ENCODE measurements around the gene HRH1. TPM values are rescaled to one million over a fixed set of nuclear protein-coding genes. Genes with fewer than 3 reads are reported as not detected.
A peak's percentile ranks its signal among the peaks of the same experiment; 100 is the strongest.
"Not testable (repeated sequence)": the region's sequence is repeated elsewhere in the genome, so short reads cannot be mapped to it uniquely, and the experiment has no call there.

HRH1 gene
- total RNA-seq, 2 experiments from 2014 or later: 0.18 to 0.29 TPM

DNA sequence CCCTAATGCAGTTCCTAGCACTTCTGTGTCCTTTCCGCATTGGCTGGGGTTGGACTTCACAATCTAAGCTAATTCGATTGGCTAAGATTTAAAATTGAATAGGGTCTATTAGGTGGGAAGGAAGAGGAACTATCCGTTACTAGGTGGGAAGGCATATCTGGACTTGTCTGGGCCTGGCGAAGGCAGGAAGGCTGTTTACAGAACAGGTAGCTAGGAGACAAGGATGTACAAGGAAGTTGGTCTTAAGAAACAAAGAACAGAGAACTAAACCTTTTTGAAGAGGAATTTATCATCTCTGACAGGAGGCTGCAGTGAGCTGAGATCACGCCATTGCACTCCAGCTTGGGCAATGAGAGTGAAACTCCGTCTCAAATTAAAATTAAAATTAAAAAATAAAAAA is 100.6 kb downstream of the HRH1 start:
- Mint-ChIP-seq H3K4me3 (no peak overlapping the region), H3K36me3 (ENCODE audit: low read depth) (no peaks in the 10 kb centered on the region), H3K27ac (no peak overlapping the region), H3K27me3 (ENCODE audit: low read depth) (no peaks in the 10 kb centered on the region), H3K4me1 (ENCODE audit: low read depth) (peaks cover 13% of the 10 kb centered on the region), H3K9me3 (ENCODE audit: insufficient read depth) (no peaks in the 10 kb centered on the region)
- no peak for DNase-seq
- POLR2A ChIA-PET: no interaction called here
- no peak for ATAC-seq
- CTCF ChIA-PET: no interaction called here

DNA sequence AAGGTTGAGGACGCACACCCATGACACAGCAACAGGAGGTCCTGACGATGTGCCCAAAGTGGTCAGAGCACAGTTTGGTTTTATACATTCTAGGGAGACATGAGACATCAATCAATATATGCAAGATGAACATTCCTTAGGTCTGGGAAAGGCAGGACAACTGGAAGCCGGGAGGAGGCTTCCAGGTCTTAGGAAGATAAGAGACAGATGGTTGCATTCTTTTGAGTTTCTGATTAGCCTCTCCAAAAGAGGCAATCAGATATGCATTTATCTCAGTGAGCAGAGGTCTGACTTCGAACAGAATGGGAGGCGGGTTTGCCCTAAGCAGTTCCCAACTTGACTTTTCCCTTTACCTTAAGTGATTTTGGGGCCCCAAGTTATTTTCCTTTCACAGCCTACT is 101.2 kb downstream of the HRH1 start:
- ATAC-seq; H3K27me3 Mint-ChIP-seq (ENCODE audit: low read depth); H3K4me3 Mint-ChIP-seq; H3K36me3 Mint-ChIP-seq (ENCODE audit: low read depth); H3K27ac Mint-ChIP-seq; H3K9me3 Mint-ChIP-seq (ENCODE audit: insufficient read depth); POLR2A ChIA-PET; DNase-seq; CTCF ChIA-PET: not testable (repeated sequence)
- H3K4me1 Mint-ChIP-seq (ENCODE audit: low read depth): peaks cover 13% of the 10 kb centered on the region

DNA sequence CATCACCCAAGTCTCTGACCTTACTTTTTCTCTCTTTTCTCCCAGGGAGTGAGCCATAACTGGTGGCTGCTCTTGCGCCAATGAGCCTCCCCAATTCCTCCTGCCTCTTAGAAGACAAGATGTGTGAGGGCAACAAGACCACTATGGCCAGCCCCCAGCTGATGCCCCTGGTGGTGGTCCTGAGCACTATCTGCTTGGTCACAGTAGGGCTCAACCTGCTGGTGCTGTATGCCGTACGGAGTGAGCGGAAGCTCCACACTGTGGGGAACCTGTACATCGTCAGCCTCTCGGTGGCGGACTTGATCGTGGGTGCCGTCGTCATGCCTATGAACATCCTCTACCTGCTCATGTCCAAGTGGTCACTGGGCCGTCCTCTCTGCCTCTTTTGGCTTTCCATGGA is 104.7 kb downstream of the HRH1 start:
- Mint-ChIP-seq H3K27ac (no peak overlapping the region), H3K36me3 (ENCODE audit: low read depth) (no peaks in the 10 kb centered on the region), H3K4me1 (ENCODE audit: low read depth) (no peaks in the 10 kb centered on the region), H3K4me3 (no peak overlapping the region), H3K27me3 (ENCODE audit: low read depth) (peaks cover 4% of the 10 kb centered on the region), H3K9me3 (ENCODE audit: insufficient read depth) (no peaks in the 10 kb centered on the region)
- POLR2A ChIA-PET: no interaction called here
- CTCF ChIA-PET: interaction anchor here (0.7 kb wide), 1 partner anchor 29 kb away, joined by 3 read pairs; no protein-coding TSS in a partner anchor
- no peak for ATAC-seq
- DNase-seq: no peak

DNA sequence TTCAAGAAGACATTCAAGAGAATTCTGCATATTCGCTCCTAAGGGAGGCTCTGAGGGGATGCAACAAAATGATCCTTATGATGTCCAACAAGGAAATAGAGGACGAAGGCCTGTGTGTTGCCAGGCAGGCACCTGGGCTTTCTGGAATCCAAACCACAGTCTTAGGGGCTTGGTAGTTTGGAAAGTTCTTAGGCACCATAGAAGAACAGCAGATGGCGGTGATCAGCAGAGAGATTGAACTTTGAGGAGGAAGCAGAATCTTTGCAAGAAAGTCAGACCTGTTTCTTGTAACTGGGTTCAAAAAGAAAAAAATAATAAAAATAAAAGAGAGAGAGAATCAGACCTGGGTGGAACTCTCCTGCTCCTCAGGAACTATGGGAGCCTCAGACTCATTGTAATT is 106.2 kb downstream of the HRH1 start:
- ChIA-PET POLR2A (no interaction called here), CTCF (interaction anchor here (1.1 to 3.1 kb wide), 2 partner anchors 41 to 74 kb away, joined by 3 to 10 read pairs; no protein-coding TSS in a partner anchor)
- no peaks in the 10 kb centered on the region for H3K4me1 Mint-ChIP-seq (ENCODE audit: low read depth)
- DNase-seq (no peak), ATAC-seq (no peak)
- no peak overlapping the region for H3K4me3 Mint-ChIP-seq
- peaks cover 4% of the 10 kb centered on the region for H3K27me3 Mint-ChIP-seq (ENCODE audit: low read depth)
- no peaks in the 10 kb centered on the region for H3K36me3 Mint-ChIP-seq (ENCODE audit: low read depth)
- no peaks in the 10 kb centered on the region for H3K9me3 Mint-ChIP-seq (ENCODE audit: insufficient read depth)
- H3K27ac Mint-ChIP-seq: no peak overlapping the region

DNA sequence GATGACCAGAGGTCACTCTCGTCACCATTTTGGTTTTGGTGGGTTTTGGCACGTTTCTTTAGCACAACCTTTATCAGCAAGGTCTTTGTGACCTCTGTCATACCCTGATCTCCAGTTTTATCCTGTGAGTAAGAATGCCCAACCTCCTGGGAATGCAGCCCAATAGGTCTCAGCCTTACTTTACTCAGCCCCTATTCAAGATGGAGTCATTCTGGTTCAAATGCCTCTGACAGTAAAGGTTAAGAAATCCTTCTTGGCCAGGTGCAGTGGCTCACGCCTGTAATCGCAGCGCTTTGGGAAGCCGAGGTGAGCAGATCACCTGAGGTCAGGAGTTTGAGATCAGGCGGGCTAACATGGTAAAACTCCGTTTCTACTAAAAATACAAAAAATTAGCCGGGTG is 114.7 kb downstream of the HRH1 start:
- Mint-ChIP-seq H3K4me3 (no peak overlapping the region), H3K27me3 (ENCODE audit: low read depth) (no peaks in the 10 kb centered on the region), H3K27ac (no peak overlapping the region), H3K36me3 (ENCODE audit: low read depth) (peaks cover 1% of the 10 kb centered on the region), H3K9me3 (ENCODE audit: insufficient read depth) (no peaks in the 10 kb centered on the region), H3K4me1 (ENCODE audit: low read depth) (peaks cover 17% of the 10 kb centered on the region)
- CTCF ChIA-PET: no interaction called here
- no peak for ATAC-seq
- DNase-seq: no peak
- POLR2A ChIA-PET: no interaction called here

DNA sequence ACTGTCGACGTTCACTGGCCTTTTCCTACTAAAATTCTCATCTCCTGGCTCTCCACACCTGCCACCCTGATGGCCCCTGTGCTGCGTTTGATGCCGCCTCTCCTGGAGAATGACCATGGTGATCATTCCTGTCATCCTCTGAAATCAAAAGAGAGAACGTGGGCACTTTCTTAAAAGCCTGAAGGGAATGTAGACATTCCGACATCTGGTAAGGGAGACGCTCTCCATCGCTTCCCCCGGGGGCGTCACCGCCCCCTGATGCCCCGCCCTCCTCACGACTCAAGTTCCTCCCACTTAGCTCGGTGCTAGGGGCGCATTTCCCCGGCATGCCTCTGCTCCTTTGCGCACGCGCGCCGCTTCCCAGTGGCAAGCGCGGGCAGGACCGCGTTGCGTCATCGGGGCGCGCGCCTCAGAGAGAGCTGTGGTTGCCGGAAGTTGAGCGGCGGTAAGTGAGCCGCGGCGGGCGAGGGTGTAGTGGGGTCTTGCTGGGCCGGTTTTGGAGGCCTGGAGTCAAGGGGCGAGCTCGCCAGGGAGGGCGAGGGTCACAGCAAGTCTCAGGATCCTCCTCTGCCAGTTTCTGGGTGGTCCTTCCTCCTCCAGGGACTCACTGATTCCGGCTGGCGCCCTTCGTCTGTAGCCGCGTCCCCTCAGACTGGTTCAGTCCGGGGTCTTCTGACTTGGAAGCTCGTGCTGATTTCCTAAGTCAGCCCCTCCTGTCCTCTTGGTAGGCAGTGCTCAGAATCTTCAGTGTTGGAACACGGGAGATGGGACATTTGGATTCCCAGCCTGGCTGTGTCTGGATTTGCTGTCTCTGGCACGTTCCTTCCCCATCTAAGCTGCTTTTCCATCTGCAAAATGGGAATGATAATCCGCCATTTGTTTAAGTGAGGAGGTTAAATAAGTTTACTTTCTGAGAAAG is 118.0 kb downstream of the HRH1 start, which contains the start of gene ATG7:
Gene ATG7, plus strand, starts transcription at position 412 of the 919 bp plus-strand sequence. CDS start 26,299 bp downstream, outside the sequence.
- Mint-ChIP-seq H3K27ac (peak within 1 kb of the TSS; percentile 96), H3K4me1 (ENCODE audit: low read depth) (peaks cover 36% of the 10 kb centered on the region), H3K9me3 (ENCODE audit: insufficient read depth) (no peaks in the 10 kb centered on the region), H3K4me3 (peak within 1 kb of the TSS; percentile 91), H3K36me3 (ENCODE audit: low read depth) (peaks cover 28% of the 10 kb centered on the region), H3K27me3 (ENCODE audit: low read depth) (no peaks in the 10 kb centered on the region)
- ChIA-PET CTCF (interaction anchor here (0.9 to 3.2 kb wide), 9 partner anchors 11 to 532 kb away, joined by 3 to 32 read pairs (median 5); no protein-coding TSS in a partner anchor), POLR2A (interaction anchor here (0.7 to 3.4 kb wide), 14 partner anchors 10 to 77 kb away, joined by 3 to 33 read pairs (median 5); no protein-coding TSS in a partner anchor)
- ATAC-seq: peak; percentile 98
- peak; percentile 97 for DNase-seq

DNA sequence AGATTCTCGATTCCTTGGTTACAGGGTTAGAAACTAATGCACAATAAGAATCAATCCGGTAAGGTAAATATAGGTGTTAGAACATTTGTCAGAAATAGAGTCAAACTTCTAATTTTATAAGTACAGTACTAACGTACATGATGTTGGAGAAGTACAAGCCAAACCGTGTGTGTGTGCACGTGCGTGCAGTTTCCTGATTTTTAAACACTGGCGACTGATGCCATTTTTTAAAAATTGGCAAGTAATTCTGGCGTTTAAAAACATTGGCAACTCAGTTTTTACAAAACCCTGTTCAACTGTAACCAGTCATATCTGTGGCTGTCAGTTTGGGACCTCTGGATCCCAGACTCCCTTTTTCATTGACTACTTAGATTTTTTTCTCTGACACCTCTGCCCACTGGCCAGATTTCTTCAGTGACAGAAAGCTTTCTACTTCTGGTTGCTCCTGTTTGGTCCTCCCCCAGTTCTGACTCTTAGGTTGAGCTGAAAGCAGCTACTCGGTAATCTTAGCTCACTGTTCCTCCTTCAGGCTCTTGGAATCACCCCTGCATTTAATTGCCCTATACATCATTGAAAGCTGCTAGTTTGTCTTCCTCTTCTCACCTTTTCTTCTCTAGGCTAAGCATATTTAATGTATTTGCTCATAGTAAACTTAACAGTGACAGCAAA is 118.7 kb downstream of the HRH1 start:
- ATAC-seq: no peak
- Mint-ChIP-seq H3K27ac (peak overlapping the region; percentile 96), H3K4me1 (ENCODE audit: low read depth) (peaks cover 41% of the 10 kb centered on the region), H3K4me3 (peak overlapping the region; percentile 91), H3K9me3 (ENCODE audit: insufficient read depth) (no peaks in the 10 kb centered on the region), H3K36me3 (ENCODE audit: low read depth) (peaks cover 34% of the 10 kb centered on the region), H3K27me3 (ENCODE audit: low read depth) (no peaks in the 10 kb centered on the region)
- DNase-seq: peak; percentile 27
- POLR2A ChIA-PET: interaction anchor here (0.7 to 3.4 kb wide), 12 partner anchors 9 to 54 kb away, joined by 3 to 33 read pairs (median 5); no protein-coding TSS in a partner anchor
- CTCF ChIA-PET: interaction anchor here (1.4 to 3.2 kb wide), 8 partner anchors 10 to 531 kb away, joined by 3 to 32 read pairs (median 7); no protein-coding TSS in a partner anchor

DNA sequence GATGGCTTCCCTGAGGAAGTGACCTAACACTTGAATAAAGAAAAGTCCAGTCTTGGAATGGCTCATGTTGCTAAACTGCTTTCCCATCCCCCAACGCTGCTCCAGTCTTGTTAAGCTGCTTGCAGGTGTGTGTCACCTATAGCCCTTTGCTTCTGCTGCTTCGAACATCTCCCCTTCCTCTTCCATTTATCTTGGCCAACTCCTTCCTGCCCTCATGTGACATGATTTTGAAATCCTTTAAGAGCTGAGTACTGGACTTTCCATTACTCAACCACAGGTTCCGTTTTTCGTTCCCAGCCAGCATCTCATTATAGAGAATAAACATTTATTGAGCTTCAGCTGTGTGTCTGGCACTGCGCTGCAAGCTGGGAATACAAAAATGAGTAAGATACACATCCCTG is 119.6 kb downstream of the HRH1 start:
- no peak for DNase-seq
- Mint-ChIP-seq H3K27me3 (ENCODE audit: low read depth) (no peaks in the 10 kb centered on the region), H3K4me1 (ENCODE audit: low read depth) (peaks cover 46% of the 10 kb centered on the region), H3K4me3 (peak overlapping the region; percentile 91), H3K9me3 (ENCODE audit: insufficient read depth) (no peaks in the 10 kb centered on the region), H3K27ac (no peak overlapping the region), H3K36me3 (ENCODE audit: low read depth) (peaks cover 39% of the 10 kb centered on the region)
- ChIA-PET CTCF (interaction anchor here (0.5 to 3.2 kb wide), 4 partner anchors 9 to 50 kb away, joined by 3 to 32 read pairs (median 14); no protein-coding TSS in a partner anchor), POLR2A (interaction anchor here (0.6 to 3.4 kb wide), 4 partner anchors 15 to 208 kb away, joined by 3 to 33 read pairs (median 16); no protein-coding TSS in a partner anchor)
- no peak for ATAC-seq

DNA sequence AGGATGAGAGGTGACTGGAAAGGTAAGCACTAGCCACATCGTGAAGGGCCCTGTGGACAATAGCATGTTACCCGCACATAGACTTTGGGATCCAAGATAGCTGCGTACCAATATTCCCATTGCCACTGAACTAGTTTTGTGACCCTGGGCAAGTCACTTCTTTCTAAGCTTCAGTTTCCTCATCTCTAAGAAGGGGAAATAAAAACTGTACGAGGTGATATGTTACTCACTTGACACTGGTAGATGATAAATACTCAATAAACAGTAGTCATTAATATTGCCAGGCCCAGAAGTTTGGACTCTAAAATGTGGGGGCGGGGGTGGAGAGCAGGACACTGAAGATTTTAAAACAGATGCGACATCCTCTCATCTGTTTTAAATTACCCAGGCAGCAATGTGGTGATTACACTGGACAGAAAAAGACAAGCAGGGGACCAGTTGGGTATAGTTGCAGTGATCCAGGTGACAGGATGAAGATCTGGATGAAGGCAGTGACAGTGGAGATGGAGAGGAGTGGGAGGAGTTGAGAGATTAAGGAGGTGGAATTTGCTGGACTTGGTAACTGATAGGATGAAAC is 120.4 kb downstream of the HRH1 start:
- Mint-ChIP-seq H3K27ac (no peak overlapping the region), H3K27me3 (ENCODE audit: low read depth) (no peaks in the 10 kb centered on the region), H3K4me3 (no peak overlapping the region), H3K4me1 (ENCODE audit: low read depth) (peaks cover 46% of the 10 kb centered on the region), H3K9me3 (ENCODE audit: insufficient read depth) (no peaks in the 10 kb centered on the region), H3K36me3 (ENCODE audit: low read depth) (peaks cover 40% of the 10 kb centered on the region)
- ChIA-PET CTCF (interaction anchor here (2.6 to 3.2 kb wide), 3 partner anchors 8 to 15 kb away, joined by 9 to 32 read pairs (median 18); no protein-coding TSS in a partner anchor), POLR2A (interaction anchor here (0.6 to 3.4 kb wide), 2 partner anchors 13 to 17 kb away, joined by 3 to 33 read pairs; no protein-coding TSS in a partner anchor)
- ATAC-seq (no peak), DNase-seq (no peak)

DNA sequence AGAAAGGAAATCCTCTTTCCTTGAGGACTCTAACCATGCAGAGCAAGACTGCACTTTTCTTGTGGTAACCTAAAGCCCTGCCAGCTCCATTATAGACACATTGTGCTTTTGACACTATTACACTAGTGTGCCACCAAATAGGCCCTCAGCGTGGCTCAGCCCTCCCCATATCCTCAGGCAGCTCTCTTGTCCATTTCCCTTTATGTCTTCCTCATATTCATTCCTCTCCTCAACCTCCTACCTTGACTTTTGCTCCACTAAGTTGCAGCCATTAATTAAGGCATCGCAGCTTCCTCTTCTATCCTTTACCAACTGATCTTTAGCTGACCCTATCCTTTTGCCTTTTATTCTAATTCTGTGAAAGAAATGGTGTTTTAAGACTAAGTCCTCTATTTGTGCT is 121.6 kb downstream of the HRH1 start:
- DNase-seq: no peak
- no peaks in the 10 kb centered on the region for H3K9me3 Mint-ChIP-seq (ENCODE audit: insufficient read depth)
- H3K4me1 Mint-ChIP-seq (ENCODE audit: low read depth): peaks cover 50% of the 10 kb centered on the region
- peaks cover 45% of the 10 kb centered on the region for H3K36me3 Mint-ChIP-seq (ENCODE audit: low read depth)
- H3K4me3 Mint-ChIP-seq: no peak overlapping the region
- no peak for ATAC-seq
- CTCF ChIA-PET: no interaction called here
- H3K27ac Mint-ChIP-seq: no peak overlapping the region
- POLR2A ChIA-PET: no interaction called here
- H3K27me3 Mint-ChIP-seq (ENCODE audit: low read depth): no peaks in the 10 kb centered on the region

DNA sequence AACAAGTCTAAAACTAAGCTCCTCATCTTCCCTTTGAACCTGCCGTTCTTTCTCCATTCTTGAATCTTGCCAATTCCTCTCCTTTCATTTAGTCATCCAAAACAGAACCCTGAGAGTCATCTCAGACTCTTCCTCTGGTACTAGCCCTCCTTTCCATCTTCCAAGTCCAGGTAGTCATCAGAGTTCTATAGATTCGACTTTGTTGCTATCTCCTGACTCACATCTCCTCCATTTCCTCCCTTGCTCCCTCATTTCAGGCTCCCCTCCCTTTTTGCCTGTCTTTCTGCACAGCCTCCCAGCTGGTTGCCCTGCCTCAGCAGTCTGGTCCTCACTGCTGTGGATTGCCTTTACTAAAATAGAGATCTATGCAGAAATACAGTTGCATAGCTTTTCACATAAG is 122.6 kb downstream of the HRH1 start:
- H3K27me3 Mint-ChIP-seq (ENCODE audit: low read depth): no peaks in the 10 kb centered on the region
- POLR2A ChIA-PET: no interaction called here
- no peak overlapping the region for H3K4me3 Mint-ChIP-seq
- peaks cover 48% of the 10 kb centered on the region for H3K36me3 Mint-ChIP-seq (ENCODE audit: low read depth)
- H3K4me1 Mint-ChIP-seq (ENCODE audit: low read depth): peaks cover 49% of the 10 kb centered on the region
- CTCF ChIA-PET: interaction anchor here (1.6 kb wide), 1 partner anchor 13 kb away, joined by 4 read pairs; no protein-coding TSS in a partner anchor
- no peak for ATAC-seq
- H3K27ac Mint-ChIP-seq: no peak overlapping the region
- H3K9me3 Mint-ChIP-seq (ENCODE audit: insufficient read depth): no peaks in the 10 kb centered on the region
- no peak for DNase-seq

Data from activated CD8-positive, alpha-beta T cell treated with anti-CD3 and anti-CD28 coated beads, Interleukin-2, amount 10 ng/mL, durations not matched to agents 7 days and 5 days (primary cell).